Osteoblast (primary cell): ENCODE measurements around the gene GPR31. TPM values are rescaled to one million over a fixed set of nuclear protein-coding genes. Genes with fewer than 3 reads are reported as not detected.

Experiments used
- DNase-seq: peaks from one replicate; pipeline ENCODE4 v3.0.0; 2011; ENCODE audit warnings: low spot score, mixed read lengths; ENCODE audit not compliant: insufficient read length; ENCODE audit errors: missing footprints
- H2AFZ ChIP-seq: 2 replicates; pipeline ENCODE4 v1.6.0; 2011; ENCODE audit warnings: mild to moderate bottlenecking, low read length
- H3K27ac ChIP-seq: 2 replicates; pipeline ENCODE4 v1.5.1; 2011; ENCODE audit warnings: mild to moderate bottlenecking, low read depth, low read length, moderate library complexity
- H3K27me3 ChIP-seq: 2 replicates; pipeline ENCODE4 v1.6.0; 2012; ENCODE audit warnings: mild to moderate bottlenecking, control low read depth, inconsistent platforms, low read length, moderate library complexity; ENCODE audit not compliant: insufficient read depth
- H3K36me3 ChIP-seq: 2 replicates; pipeline ENCODE4 v1.5.1; 2011; ENCODE audit warnings: mild to moderate bottlenecking, low read length, control low read depth, moderate library complexity; ENCODE audit not compliant: insufficient read depth
- H3K4me1 ChIP-seq: 2 replicates; pipeline ENCODE4 v1.5.1; 2011; ENCODE audit warnings: mild to moderate bottlenecking, low read length, control low read depth, moderate library complexity; ENCODE audit not compliant: insufficient read depth
- H3K4me2 ChIP-seq: 2 replicates; pipeline ENCODE4 v1.6.0; 2011; ENCODE audit warnings: mild to moderate bottlenecking, low read length; ENCODE audit not compliant: insufficient read depth
- H3K4me3 ChIP-seq: fragments of 200-600 bp; sonication (generic); 3 replicates; pipeline ENCODE4 v1.5.1; 2012; ENCODE audit warnings: mild to moderate bottlenecking, low read length, inconsistent platforms; ENCODE audit not compliant: insufficient read depth
- H3K79me2 ChIP-seq: 2 replicates; pipeline ENCODE4 v1.6.0; 2012; ENCODE audit warnings: mild to moderate bottlenecking, low read length, control low read depth, inconsistent platforms; ENCODE audit not compliant: insufficient read depth
- H3K9me3 ChIP-seq: 2 replicates; pipeline ENCODE4 v1.5.1; 2011; ENCODE audit warnings: low read depth, low read length, control low read depth
- H4K20me1 ChIP-seq: 2 replicates; pipeline ENCODE4 v1.6.0; 2012; ENCODE audit warnings: mild to moderate bottlenecking, low read length, control low read depth; ENCODE audit not compliant: insufficient read depth
- total RNA-seq: library from RNA; depleted of rRNA; stranded (reverse); fragments of >200 nt; gene quantifications from 2 replicates; pipeline ENCODE4 v1.2.3, GENCODE V29; 2012
- TF ChIP-seq, protein P1 (sequence below): IDR thresholded peaks from 2 replicates; pipeline ENCODE4 v1.5.1; 2011; ENCODE audit warnings: mild to moderate bottlenecking, low read depth, low read length, moderate library complexity; ENCODE audit errors: extremely low read depth

Gene GPR31
- total RNA-seq, 1 donor: not detected

- no peak overlapping the region for H3K4me2 ChIP-seq
- no peak overlapping the region for H3K27ac ChIP-seq
- no peaks in the 10 kb centered on the region for H3K4me1 ChIP-seq
- no peak overlapping the region for H3K4me3 ChIP-seq
- H3K79me2 ChIP-seq: no peaks in the 10 kb centered on the region
- no peak for DNase-seq
- TF ChIP-seq, protein P1, sequence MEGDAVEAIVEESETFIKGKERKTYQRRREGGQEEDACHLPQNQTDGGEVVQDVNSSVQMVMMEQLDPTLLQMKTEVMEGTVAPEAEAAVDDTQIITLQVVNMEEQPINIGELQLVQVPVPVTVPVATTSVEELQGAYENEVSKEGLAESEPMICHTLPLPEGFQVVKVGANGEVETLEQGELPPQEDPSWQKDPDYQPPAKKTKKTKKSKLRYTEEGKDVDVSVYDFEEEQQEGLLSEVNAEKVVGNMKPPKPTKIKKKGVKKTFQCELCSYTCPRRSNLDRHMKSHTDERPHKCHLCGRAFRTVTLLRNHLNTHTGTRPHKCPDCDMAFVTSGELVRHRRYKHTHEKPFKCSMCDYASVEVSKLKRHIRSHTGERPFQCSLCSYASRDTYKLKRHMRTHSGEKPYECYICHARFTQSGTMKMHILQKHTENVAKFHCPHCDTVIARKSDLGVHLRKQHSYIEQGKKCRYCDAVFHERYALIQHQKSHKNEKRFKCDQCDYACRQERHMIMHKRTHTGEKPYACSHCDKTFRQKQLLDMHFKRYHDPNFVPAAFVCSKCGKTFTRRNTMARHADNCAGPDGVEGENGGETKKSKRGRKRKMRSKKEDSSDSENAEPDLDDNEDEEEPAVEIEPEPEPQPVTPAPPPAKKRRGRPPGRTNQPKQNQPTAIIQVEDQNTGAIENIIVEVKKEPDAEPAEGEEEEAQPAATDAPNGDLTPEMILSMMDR: no peak
- no peak overlapping the region for H2AFZ ChIP-seq
- no peaks in the 10 kb centered on the region for H3K27me3 ChIP-seq
- H3K36me3 ChIP-seq: no peaks in the 10 kb centered on the region
- H3K9me3 ChIP-seq: no peaks in the 10 kb centered on the region
- no peaks in the 10 kb centered on the region for H4K20me1 ChIP-seq
Observed at GRCh38 chr6:167137081-167137480, 20.7 kb downstream of the GPR31 start.

DNA sequence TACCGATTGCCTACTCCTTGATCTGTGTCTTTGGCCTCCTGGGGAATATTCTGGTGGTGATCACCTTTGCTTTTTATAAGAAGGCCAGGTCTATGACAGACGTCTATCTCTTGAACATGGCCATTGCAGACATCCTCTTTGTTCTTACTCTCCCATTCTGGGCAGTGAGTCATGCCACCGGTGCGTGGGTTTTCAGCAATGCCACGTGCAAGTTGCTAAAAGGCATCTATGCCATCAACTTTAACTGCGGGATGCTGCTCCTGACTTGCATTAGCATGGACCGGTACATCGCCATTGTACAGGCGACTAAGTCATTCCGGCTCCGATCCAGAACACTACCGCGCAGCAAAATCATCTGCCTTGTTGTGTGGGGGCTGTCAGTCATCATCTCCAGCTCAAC, 21.4 kb downstream of the GPR31 start:
- Histone ChIP-seq H3K4me1 (no peaks in the 10 kb centered on the region), H3K4me3 (no peak overlapping the region), H3K9me3 (no peaks in the 10 kb centered on the region), H2AFZ (no peak overlapping the region), H3K27ac (no peak overlapping the region), H3K4me2 (no peak overlapping the region), H4K20me1 (no peaks in the 10 kb centered on the region), H3K79me2 (no peaks in the 10 kb centered on the region), H3K27me3 (no peaks in the 10 kb centered on the region), H3K36me3 (no peaks in the 10 kb centered on the region)
- no peak for DNase-seq
- TF ChIP-seq, protein P1: no peak

DNA sequence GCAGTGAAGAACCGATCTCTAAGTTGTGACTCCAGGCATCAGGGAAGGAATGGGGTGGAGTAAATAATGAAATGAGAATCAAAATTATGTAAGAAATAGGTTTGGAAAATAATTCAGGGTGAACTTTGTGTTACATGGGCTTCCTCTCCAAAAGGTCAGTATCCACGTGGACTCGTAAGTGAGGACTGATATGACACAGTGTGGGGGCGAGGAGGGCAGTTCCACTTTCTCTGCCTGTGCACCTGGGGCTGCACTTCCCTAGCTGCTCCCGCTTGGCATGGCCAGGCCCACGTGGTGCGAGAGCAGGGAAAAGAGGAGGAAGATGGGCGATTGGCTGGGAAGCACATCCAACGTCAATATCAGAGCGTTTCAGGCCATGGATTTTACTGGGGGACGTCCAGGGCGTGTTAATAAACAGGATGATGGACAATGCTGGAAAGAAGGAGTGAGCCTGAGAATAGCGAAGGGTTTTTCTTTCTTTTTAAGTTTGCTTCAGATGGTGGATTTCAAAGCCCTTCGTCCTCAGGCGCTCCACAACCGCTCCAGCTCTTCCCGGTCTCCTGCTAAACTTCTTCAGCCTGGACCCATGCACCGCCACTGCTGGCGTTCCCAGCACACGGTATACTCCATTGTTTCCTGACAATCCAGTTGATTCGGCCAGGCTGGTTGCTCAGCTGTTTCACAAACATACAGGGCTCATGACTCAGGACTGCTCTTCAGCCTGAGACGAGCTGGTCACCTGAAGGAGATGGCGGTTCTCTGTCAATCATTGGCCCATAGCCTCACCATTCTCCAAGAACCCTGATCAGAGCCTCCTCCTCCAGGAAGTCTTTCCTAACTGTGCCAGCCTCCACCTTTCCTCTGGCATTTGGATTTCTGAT, 23.1 kb downstream of the GPR31 start:
- Histone ChIP-seq H4K20me1 (no peaks in the 10 kb centered on the region), H2AFZ (no peak overlapping the region), H3K4me3 (no peak overlapping the region), H3K4me2 (no peak overlapping the region), H3K27me3 (no peaks in the 10 kb centered on the region), H3K9me3 (no peaks in the 10 kb centered on the region), H3K4me1 (no peaks in the 10 kb centered on the region), H3K36me3 (no peaks in the 10 kb centered on the region), H3K27ac (no peak overlapping the region), H3K79me2 (no peaks in the 10 kb centered on the region)
- no peak for DNase-seq
- TF ChIP-seq, protein P1: no peak
